Frontal cortex (tissue), 4 donors: Measurements from ENCODE around the gene HAT1. TPM values are rescaled to one million over a fixed set of nuclear protein-coding genes. Genes with fewer than 3 reads are reported as not detected.
"Not testable (repeated sequence)": the region's sequence is repeated elsewhere in the genome, so short reads cannot be mapped to it uniquely, and the experiment has no call there.

Source experiments
- DNase-seq, 2 donors: peaks; one replicate each; pipeline ENCODE4 v3.0.0; 2012; ENCODE audit warnings: low spot score in 2 of 2
- FAIRE-seq: peaks from 2 replicates; lab custom pipeline; 2012; peaks lifted over from hg19 to GRCh38; lab: Jason Lieb, UNC
- total RNA-seq: library from RNA; depleted of rRNA; stranded (reverse); fragments of >200 nt; gene quantifications from one replicate; pipeline ENCODE4 v1.2.3, GENCODE V29; 2014
- donor health status: control.
- donor health status: control.
- donor health status: control.

The HAT1 gene
- total RNA-seq, 1 donor from 2014 or later: 59.9 TPM

DNA sequence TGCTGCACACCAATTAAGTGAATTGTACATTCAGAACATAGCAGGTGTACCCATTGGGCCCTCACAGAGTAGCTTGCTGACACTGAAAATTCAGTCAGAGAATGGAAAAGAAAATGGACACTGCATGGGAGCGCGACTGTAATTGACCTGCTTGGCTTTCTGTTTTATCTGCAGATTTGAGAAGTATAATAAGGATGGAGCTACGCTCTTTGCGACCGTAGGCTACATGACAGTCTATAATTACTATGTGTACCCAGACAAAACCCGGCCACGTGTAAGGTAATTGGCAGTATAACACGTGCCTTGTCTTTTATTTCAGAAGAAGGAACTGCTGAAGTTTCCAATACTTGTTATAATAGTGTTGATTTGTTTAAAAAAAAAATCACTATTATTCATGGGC lies 44.0 kb downstream of the HAT1 start:
- no peak for FAIRE-seq
- no peak for DNase-seq

DNA sequence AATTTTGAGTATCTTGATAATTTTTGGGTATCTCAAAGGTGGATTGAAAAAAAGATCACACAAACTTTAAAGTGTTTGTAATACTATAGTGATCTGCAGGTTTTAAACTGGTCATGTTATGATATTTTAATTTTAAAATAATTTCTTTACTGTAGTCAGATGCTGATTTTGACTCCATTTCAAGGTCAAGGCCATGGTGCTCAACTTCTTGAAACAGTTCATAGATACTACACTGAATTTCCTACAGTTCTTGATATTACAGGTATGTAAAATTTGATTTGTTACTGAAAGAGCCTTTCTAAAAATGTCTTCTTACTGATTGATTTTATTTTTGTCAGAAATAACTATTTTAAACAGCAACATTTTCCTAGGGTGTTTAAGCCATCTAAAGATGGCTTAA lies 44.4 kb downstream of the HAT1 start:
- no peak for FAIRE-seq
- DNase-seq: no peak

DNA sequence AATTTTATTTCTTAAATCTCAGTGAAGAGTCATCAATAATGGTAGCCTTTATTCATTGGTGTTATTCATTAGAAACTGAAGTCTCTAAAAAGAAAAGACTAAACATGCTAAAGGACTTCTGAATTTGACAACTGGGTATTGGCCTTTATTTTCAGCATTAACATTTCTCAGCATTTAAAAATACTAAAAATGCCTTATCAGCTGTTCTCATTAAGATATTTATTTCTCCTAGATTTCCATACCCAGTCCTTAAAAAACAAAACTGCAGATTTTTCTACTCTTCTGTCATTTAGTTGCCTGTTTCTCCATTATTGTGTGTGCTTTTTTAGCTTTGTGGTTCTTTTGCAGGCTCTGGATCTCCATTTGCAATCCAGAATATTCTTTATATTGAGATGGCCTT lies 46.2 kb downstream of the HAT1 start:
- no peak for FAIRE-seq

DNA sequence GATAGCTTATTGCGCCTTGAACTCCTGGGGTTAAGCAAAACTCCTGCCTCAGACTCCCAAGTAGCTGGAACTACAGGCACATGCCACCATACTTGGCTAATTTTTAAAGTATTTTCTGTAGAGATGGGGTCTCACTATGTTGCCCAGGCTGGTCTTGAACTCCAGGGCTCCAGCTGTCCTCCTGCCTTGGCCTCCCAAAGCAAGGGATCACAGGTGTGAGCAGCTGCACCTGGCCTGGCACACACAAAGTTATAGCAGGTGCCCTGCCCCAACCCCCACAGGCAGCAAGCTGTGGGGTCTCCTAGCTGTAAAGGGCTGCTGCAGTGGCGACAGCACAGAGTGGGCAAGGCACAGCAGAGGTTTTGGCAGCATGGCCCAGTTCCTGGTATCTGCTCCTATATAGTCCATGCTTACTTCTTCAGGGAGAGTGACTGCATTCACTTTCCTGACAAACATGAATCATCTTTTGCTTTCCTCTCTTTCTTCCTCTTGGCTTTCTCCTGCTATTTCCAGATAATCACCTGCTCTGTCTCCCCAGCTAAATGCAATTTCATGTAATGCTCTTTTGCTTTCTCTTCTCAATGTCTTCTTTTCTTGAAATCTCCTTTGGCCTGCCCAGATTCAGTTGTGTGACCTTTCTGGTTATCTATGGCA lies 50.2 kb downstream of the HAT1 start:
- DNase-seq (no peak), FAIRE-seq (no peak)

More for the DNA sequence above, 46.2 kb downstream of the HAT1 start:
- no peak for DNase-seq

DNA sequence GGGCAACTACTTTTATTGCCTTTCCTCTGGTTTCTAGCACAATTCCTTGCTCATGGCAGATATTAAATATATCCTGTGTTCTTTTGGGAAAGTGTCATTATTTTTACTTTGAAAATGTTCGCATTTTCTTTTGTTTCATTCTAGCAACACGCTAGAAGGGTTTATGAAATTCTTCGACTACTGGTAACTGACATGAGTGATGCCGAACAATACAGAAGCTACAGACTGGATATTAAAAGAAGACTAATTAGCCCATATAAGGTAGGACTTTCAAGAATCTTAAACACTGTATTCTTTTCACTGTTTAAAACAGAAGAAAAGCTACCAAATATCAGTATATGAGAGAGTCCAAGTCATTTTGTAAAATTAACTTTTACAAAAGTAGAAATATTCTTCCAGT lies 56.8 kb downstream of the HAT1 start:
- no peak for DNase-seq
- no peak for FAIRE-seq

DNA sequence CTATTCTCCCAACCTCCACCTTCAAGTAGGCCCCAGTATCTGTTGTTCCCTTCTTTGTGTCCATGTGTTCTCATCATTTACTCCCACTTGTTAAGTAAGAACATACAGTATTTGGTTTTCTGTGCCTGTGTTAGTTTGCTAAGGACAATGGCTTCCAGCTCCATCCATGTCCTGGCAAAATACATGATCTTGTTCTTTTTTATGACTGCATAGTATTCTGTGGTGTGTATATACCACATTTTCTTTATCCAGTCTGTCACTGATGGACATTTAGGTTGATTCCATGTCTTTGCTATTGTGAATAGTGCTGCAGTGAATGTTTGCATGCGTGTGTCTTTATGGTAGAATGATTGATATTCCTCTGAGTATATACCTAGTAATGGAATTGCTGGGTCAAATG lies 61.7 kb downstream of the HAT1 start:
- not testable (repeated sequence) for FAIRE-seq, DNase-seq

DNA sequence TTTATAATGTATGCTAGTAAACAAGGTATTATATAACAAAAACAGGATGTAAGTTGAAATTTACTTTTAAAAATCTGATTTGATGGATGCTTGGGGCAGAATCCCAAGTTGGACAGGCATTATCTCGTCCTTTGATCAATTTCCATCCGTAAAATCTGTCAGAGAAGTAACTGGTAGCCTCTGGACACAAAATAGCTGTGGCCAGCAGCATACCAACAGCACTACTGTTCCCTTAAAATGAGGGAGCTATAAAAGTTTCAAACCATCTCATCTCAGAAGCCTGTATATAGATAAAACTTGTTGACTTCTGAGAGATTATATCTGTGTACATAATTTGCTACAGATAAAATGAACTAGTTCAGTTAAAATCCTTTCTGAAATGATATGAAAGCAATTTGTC lies 62.8 kb downstream of the HAT1 start:
- FAIRE-seq: no peak
- no peak for DNase-seq

DNA sequence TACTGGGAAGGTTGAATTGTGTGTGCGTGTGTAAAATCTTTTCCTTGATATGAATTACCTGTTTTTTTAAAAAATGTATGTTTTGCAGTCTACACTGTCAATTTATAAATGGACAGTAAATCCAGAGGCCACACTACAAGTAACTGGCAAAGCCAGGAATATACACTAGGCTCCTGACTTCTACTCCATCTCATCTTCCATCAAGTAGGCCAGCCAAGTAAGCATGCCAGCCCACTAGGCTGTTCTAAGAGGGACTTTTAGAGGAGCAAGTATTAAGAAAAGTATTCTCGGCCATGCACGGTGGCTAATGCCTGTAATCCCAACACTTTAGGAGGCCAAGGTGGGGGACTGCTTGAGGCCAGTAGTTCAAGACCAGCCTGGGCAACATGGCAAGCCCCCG lies 64.5 kb downstream of the HAT1 start:
- DNase-seq: no peak
- no peak for FAIRE-seq

DNA sequence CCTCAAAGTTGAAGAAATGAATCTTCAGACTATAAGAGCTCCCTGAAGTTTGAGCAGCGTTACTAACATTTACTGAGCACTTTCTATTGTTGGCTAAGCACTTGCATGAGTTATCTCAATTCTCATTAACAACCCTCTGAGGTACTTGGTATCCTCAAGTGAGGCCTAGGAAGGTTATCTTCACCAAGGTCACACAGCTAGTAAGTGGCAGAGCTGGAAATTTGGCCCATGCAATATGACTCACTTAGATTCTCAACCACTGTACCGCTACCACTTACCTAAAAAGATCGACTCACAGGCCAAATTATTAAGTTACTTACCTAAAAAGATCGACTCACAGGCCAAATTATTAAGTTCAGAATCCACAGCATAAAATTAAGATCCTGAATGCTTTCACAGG lies 68.8 kb downstream of the HAT1 start:
- DNase-seq: no peak
- FAIRE-seq: no peak

DNA sequence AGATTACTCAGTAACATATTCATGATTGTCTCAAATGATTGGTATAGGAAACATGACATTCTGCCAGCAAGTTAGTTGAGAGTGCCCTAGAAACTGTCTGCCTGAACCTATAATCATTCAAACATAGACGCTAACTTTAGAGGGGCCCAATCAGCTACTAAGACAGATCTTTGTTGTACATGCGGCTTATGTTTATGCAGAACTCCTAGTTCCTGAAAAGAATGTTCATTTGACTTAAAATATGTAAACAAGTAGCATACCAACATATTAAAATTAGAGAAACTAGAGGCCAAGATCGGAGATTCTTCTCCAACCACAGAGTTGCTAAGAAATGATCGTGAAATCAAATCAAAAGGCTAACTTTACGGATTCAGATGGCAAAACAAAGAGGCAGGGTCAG lies 73.3 kb downstream of the HAT1 start:
- DNase-seq (no peak), FAIRE-seq (no peak)

DNA sequence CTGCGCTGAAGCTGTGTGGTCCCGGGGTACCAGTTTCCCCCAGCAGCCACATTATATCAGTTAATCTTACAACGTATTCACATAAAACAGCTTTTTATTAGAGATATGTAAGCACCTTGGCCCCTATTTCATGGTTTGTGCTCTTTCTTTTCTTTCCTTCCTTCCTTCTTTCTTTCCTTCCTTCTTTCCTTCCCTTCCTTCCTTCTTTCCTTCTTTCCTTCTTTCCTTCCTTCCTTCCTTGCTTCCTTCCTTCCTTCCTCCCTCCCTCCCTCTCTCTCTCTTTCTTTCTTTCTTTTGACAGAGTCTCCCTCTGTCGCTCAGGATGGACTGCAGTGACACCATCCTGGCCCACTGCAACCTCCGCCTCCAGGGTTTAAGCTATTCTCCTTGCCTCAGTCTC lies 73.8 kb downstream of the HAT1 start:
- DNase-seq (no peak), FAIRE-seq (no peak)

DNA sequence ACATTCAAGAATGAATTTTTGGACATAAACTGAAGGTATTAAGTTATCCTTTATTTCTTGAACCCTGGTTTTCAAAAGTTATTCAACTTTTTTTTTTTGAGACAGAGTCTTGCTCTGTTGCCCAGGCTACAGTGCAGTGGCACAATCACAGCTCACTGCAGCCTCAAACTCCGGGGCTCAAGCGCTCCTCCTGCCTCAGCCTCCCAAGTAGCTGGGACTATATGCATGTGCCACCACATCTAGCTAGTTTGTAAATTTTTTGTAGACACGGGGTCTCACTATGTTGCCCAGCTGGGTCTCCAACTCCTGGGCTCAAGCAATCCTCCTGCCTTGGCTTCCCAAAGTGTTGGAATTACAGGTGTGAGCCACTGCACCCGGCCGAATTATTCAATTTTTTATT lies 74.8 kb downstream of the HAT1 start:
- not testable (repeated sequence) for FAIRE-seq, DNase-seq

DNA sequence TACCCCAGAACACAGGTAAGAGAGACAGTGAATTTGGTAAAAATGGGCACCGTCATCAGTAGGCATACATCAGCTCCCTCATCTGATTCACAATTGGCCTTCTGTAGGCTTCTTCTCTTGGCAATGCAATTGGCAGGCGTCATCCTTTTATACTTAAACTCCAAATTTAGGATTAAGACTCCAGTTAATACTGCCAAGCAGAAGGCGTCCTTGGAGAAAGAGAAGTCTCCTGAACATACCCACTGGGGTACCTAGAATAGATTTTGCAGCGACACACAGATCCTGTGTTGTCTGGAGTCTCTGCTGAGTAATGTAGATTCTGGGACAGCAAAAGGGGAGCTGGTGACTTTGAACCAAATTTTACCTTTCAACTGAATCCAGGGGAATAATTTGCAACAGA lies 76.9 kb downstream of the HAT1 start:
- DNase-seq: peak in 1 of 2 donors; percentile 16
- no peak for FAIRE-seq

DNA sequence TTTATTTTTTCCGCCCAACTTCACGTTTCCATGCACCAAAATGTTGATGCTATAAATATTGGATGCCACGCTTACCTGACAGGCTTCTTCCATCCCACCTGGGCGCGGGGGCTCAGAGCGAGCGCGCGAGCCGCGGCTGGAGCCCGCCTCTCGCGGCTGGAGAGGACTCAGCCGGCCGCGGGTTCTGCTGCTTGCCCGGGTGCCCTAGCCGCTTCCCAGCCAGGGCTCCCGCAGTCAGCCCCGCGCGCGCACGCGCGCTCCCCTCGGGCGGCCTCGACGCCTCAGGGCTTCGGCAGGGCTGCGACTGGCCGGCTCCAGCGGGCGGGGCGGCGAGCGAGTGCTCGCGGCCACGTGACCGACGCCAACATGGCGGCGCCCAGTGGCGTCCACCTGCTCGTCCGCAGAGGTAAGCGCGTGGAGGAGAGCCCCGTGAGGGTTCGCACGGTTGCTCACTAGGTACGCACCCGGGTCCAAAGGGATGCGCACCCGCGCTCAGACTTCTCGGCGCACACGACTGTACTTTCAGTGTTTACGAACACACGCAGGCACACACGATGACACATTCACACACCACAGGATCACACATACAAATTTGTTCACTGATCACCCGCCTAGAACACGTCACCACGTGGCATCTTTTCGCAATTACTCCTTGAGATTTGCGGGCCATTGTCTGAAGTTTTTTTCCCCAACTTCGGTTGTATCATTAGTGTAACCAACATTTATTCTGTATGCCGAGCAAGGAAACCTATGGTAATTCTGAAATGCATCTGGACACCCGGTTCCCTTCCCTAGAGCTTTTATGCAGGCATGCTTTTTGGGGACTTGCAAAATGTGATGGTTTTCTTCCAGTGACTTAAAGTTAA lies 77.6 kb downstream of the HAT1 start, which contains the start of gene METAP1D:
METAP1D (plus strand) TSS at position 350 of the 866 bp plus-strand sequence; CDS start at position 367, 17 bp downstream.
- peak; percentile 93 to 94 for DNase-seq
- no peak for FAIRE-seq

DNA sequence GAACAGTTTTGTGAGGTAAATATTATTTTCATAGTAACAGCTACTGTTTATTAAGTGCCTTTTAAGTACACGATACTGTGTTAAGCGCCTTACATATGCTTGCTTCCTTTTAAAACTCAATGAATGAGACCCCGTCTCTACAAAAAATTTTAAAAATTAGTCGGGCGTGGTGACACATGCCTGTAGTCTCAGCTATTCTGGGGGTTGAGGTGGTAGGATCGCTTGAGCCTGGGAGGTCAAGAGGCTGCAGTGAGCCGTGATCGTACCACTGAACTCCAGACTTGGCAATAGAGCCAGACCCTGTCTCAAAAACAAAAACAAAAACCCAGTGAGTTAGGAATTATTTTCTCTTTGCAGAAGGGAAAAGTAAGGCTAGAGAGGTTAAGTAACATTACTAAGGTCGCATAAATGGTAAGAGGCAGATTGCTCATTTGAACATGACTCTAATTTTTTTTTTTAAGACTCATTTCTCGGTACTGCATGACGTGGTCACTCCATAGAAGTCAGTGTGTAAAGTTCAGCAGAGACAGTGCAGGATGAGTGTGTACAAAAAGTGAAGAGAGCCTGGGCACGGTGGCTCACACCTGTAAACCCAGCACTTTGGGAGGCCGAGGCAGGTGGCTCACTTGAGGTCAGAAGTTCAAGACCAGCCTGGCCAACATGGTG lies 78.6 kb downstream of the HAT1 start:
- no peak for FAIRE-seq
- no peak for DNase-seq

DNA sequence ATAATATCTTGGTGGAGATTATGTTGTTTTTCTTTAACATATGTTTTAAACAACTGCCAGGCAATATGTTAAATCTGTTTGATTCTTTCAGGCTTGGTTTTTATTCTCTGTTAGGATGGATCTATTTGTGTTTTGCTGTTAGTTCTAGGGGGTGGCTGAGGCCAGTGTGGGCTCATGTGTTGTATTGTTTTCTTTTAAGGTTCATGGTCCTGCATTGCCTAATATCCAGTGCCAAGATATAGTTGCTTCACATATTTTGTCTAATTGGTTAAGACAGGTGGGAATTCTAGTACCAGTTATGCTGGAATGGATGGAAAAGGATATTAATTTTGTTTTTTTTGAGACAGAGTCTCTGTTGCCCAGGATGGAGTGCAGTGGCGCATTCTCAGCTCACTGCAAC lies 85.1 kb downstream of the HAT1 start:
- FAIRE-seq: no peak
- no peak for DNase-seq

DNA sequence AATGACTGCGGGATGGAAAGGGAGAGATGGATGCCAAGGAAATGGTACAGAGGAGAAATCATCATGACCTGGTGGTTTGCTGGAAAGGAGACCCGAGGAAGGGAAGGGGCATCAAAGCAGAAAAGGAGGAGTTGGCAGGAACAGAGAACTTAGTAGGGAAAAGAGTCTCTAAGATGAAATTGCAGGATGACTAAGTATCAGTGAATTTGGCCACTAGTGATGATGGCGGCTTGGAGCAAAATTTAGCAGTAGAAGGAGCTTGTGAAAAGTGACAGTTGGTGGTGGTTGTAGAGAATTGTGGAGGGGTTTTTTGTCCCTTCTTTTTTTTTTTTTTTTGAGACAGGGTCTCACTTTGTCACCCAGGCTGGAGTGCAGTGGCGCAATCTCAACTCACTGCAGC lies 87.6 kb downstream of the HAT1 start:
- DNase-seq: no peak
- FAIRE-seq: no peak

DNA sequence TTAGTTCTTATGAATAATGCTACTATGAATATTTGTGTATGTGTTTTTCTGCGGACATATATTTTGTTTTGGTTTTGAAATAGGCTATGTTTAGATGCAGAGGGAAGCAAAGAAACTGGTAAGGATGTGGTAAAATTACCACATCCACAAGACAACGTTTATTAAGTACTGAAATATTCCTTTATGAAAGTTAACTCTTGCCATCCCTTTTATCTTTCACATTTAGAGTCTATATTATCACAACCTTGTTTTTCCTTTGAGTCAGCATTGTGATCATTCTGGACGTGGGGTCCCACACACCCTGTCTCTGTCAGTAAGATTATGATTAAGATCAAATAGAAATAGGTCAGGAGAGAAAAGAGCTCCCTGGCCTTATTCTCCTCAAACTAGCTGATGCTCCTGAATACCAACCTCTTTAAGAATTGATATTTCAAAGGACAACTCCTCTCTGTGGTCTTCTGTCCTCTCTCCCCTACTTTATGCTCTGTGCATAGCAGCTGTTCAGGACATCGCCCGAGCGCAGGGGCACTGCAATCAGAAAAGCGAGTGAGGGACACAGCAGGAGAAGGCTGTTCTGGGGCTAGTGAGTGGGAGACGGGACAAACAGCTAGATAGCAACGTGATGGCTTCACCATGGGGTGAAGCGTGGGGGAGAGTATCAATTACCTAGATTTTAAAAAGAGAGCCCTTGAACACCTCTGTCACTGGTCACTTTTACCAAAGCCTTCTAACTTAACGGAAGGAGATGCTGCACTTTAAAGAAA lies 89.7 kb downstream of the HAT1 start:
- no peak for FAIRE-seq
- DNase-seq: no peak

DNA sequence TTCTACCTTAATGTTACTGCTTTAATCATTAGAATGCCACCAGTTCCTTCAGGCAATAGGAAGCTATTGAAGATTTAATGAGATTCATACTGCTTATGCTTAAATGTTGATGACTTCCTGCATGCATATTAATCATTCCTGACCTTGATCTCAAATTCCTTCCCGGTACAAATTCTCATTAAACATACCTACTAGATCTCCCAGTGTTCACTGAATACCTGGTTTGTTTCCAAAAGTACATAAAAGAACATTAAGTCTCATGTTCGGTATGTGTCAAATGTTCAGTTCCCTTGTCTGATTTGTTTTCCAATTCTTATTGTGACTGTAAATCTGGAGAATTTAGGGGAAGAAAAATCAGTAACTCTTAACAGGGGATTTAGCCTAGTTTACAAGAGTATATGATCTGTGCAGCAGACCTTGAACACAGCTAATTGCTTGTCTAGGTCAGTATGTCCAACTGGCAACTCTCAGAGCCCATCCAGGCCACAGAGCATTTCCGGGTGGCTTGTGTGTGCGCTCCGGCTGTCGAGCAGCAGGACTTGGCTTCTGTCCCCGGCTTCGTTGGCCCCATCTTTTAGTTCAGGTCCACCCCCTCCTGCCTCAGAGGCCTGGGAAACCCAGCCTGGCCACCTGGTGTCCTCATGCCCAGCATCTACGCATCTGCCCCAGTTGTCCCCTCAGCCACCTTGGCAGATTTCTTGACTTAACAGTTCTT lies 90.6 kb downstream of the HAT1 start:
- FAIRE-seq: no peak
- DNase-seq: no peak
